Esophagus muscularis mucosa (tissue), 3 donors: ENCODE results near the gene MPP1.

Experiments
- POLR2A ChIP-seq: fragments of 450-650 bp; IDR thresholded peaks from one replicate; pipeline ENCODE4 v1.6.1; 2017; ENCODE audit warnings: antibody characterized with exemption, moderate library complexity, mild to moderate bottlenecking, low read depth
- POLR2AphosphoS5 ChIP-seq, 2 donors: sonication (generic); formaldehyde crosslinking; IDR thresholded peaks; one replicate each; pipeline ENCODE4 v1.6.1; 2017; ENCODE audit warnings: antibody characterized with exemption in 2 of 2
- TF ChIP-seq, protein P1 (sequence below), 3 experiments: fragments of 200-600 bp in 2 of 3; fragments of 450-650 bp in 1 of 3; sonication (generic) in 2 of 3; IDR thresholded peaks; one replicate each; pipeline ENCODE4 v1.5.1; 2017 to 2019; ENCODE audit warnings: antibody characterized with exemption in 3 of 3, mild to moderate bottlenecking in 2 of 3, moderate library complexity in 1 of 3

DNA sequence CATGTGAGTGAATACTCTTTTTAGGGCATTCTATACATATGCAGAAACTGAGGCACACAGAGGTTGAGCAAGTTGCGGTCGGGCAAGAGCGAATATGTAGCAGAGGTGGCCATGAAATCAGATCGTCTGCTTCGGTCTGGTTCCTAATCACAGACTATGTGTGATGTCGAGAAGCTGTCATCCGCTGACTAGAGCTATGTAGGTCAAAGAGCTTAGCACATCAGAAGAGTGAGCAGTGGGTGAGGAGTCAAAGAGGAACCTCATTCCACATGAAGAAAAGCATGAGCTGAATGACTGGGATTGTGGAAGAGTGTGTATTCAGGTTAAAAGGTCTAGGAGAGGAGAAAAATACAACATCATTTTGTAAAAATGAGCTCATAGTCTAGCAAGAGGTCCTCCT, 73.4 kb downstream of the MPP1 start:
- TF ChIP-seq, protein P1, sequence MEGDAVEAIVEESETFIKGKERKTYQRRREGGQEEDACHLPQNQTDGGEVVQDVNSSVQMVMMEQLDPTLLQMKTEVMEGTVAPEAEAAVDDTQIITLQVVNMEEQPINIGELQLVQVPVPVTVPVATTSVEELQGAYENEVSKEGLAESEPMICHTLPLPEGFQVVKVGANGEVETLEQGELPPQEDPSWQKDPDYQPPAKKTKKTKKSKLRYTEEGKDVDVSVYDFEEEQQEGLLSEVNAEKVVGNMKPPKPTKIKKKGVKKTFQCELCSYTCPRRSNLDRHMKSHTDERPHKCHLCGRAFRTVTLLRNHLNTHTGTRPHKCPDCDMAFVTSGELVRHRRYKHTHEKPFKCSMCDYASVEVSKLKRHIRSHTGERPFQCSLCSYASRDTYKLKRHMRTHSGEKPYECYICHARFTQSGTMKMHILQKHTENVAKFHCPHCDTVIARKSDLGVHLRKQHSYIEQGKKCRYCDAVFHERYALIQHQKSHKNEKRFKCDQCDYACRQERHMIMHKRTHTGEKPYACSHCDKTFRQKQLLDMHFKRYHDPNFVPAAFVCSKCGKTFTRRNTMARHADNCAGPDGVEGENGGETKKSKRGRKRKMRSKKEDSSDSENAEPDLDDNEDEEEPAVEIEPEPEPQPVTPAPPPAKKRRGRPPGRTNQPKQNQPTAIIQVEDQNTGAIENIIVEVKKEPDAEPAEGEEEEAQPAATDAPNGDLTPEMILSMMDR (IDR thresholded peaks at IDR 0.05) = no peak
- TF ChIP-seq POLR2A (no peak), POLR2AphosphoS5 (IDR thresholded peaks at IDR 0.05) (peak in 1 of 2 donors; percentile 13)
